K562 (cell line): ENCODE measurements around the gene OR4D9. TPM values are rescaled to one million over a fixed set of nuclear protein-coding genes. Genes with fewer than 3 reads are reported as not detected.

Experiments
- ATF7 ChIP-seq: fragments of 450-650 bp; IDR thresholded peaks from 2 replicates; pipeline ENCODE4 v1.7.1; 2014; ENCODE audit warnings: mild to moderate bottlenecking, moderate library complexity
- CBFA2T3 ChIP-seq: fragments of 450-650 bp; IDR thresholded peaks from 2 replicates; pipeline ENCODE4 v1.6.1; 2017
- CREB3 ChIP-seq: fragments of 450-650 bp; conservative IDR thresholded peaks from 2 replicates; pipeline ENCODE4 v1.6.1; 2016; ENCODE audit warnings: missing genetic modification characterization, low read depth, mild to moderate bottlenecking, missing compliant biosample characterization, moderate library complexity
- CREBBP ChIP-seq: IDR thresholded peaks from one replicate; pipeline ENCODE4 v1.6.1; 2012; ENCODE audit warnings: low read depth, mild to moderate bottlenecking, control low read depth, inconsistent platforms, low read length
- CSDE1 ChIP-seq, 2 experiments: fragments of 450-650 bp; IDR thresholded peaks; 2 replicates each; pipeline ENCODE4 v1.6.1; 2016; ENCODE audit warnings: mild to moderate bottlenecking in 1 of 2
- CUX1 ChIP-seq: fragments of 200-800 bp; sonication (Bioruptor generic); IDR thresholded peaks from 2 replicates; pipeline ENCODE4 v1.6.1; 2016; ENCODE audit warnings: missing genetic modification characterization, missing compliant biosample characterization
- DACH1 ChIP-seq: fragments of 450-650 bp; IDR thresholded peaks from 2 replicates; pipeline ENCODE4 v1.6.1; 2018; ENCODE audit not compliant: partially characterized antibody
- HOXB6 ChIP-seq: fragments of 250-450 bp; sonication (Bioruptor Pico); IDR thresholded peaks from 2 replicates; pipeline ENCODE4 v1.5.1; 2022; ENCODE audit warnings: mild to moderate bottlenecking, borderline replicate concordance
- LEF1 ChIP-seq: fragments of 450-650 bp; IDR thresholded peaks from 2 replicates; pipeline ENCODE4 v1.6.1; 2016; ENCODE audit warnings: mild to moderate bottlenecking
- NR1H2 ChIP-seq: sonication (generic); formaldehyde crosslinking; IDR thresholded peaks from 2 replicates; pipeline ENCODE4 v1.4.0; 2020; ENCODE audit warnings: mild to moderate bottlenecking, missing genetic modification reagents
- NR2F6 ChIP-seq: fragments of 450-650 bp; formaldehyde crosslinking; IDR thresholded peaks from 2 replicates; pipeline ENCODE4 v1.4.0; 2020; ENCODE audit warnings: mild to moderate bottlenecking
- NUFIP1 ChIP-seq: fragments of 450-650 bp; IDR thresholded peaks from 2 replicates; pipeline ENCODE4 v1.6.1; 2018; ENCODE audit not compliant: partially characterized antibody
- PCBP2 ChIP-seq: fragments of 200-400 bp; formaldehyde crosslinking; IDR thresholded peaks from 2 replicates; pipeline ENCODE4 v1.6.1; 2018; ENCODE audit warnings: low read length, low read depth, mild to moderate bottlenecking, moderate library complexity; ENCODE audit not compliant: poor library complexity, severe bottlenecking
- PHB2 ChIP-seq: fragments of 450-650 bp; IDR thresholded peaks from 2 replicates; pipeline ENCODE4 v1.6.1; 2017; ENCODE audit warnings: low read depth
- PRPF4 ChIP-seq: fragments of 200-400 bp; formaldehyde crosslinking; IDR thresholded peaks from one replicate; pipeline ENCODE4 v1.6.1; 2017; ENCODE audit warnings: low read length, low read depth, mild to moderate bottlenecking; ENCODE audit not compliant: insufficient read depth, poor library complexity, severe bottlenecking
- PTBP1 ChIP-seq: fragments of 200-400 bp; formaldehyde crosslinking; IDR thresholded peaks from 2 replicates; pipeline ENCODE4 v1.6.1; 2017; ENCODE audit warnings: low read depth, low read length
- RFX7 ChIP-seq: fragments of 250-450 bp; sonication (Bioruptor Pico); IDR thresholded peaks from 2 replicates; pipeline ENCODE4 v1.5.1; 2021; ENCODE audit warnings: mild to moderate bottlenecking
- SLC30A9 ChIP-seq: fragments of 250-450 bp; sonication (Bioruptor Pico); IDR thresholded peaks from 2 replicates; pipeline ENCODE4 v1.8.0; 2022; ENCODE audit warnings: mild to moderate bottlenecking, moderate library complexity
- SOX6 ChIP-seq: fragments of 450-650 bp; IDR thresholded peaks from 2 replicates; pipeline ENCODE4 v1.6.1; 2014; ENCODE audit warnings: mild to moderate bottlenecking
- TAF9B ChIP-seq: fragments of 450-650 bp; IDR thresholded peaks from 2 replicates; pipeline ENCODE4 v1.6.1; 2018; ENCODE audit warnings: mild to moderate bottlenecking; ENCODE audit not compliant: partially characterized antibody
- TEAD1 ChIP-seq, 2 experiments: fragments of 450-650 bp in 1 of 2; sonication (generic) in 1 of 2; formaldehyde crosslinking; IDR thresholded peaks; 2 replicates each; pipeline versions ENCODE4 v1.4.0 to v1.8.0; 2020 to 2022; ENCODE audit warnings: mild to moderate bottlenecking in 2 of 2, missing genetic modification reagents in 1 of 2
- USF1 ChIP-seq: sonication (generic); formaldehyde crosslinking; IDR thresholded peaks from 2 replicates; pipeline ENCODE4 v1.9.0; 2022; ENCODE audit warnings: mild to moderate bottlenecking, missing genetic modification reagents
- ZC3H8 ChIP-seq: fragments of 450-650 bp; IDR thresholded peaks from 2 replicates; pipeline ENCODE4 v1.6.1; 2017
- ZNF584 ChIP-seq: fragments of 200-800 bp; sonication (Bioruptor generic); IDR thresholded peaks from 2 replicates; pipeline ENCODE4 v1.6.1; 2016; ENCODE audit warnings: low read depth, mild to moderate bottlenecking, missing genetic modification characterization, missing compliant biosample characterization
- polyA plus RNA-seq, 8 experiments: library from polyadenylated mRNA; depleted of rRNA in 4 of 8; stranded (reverse) in 5 of 8; unstranded in 3 of 8; fragments of >200 nt; fragmentation: Nextera tagmentation in 2 of 8; fragmentation: Illumina TruSeq in 1 of 8; extraction: Ambion mirVana in 2 of 8; extraction: Trizol in 1 of 8; gene quantifications; 2 replicates each; pipeline versions ENCODE4 v1.2.1 to v1.2.3, GENCODE V29; 2011 to 2014; ENCODE audit warnings: inconsistent platforms in 1 of 8, missing spikeins in 1 of 8
- total RNA-seq, 7 experiments: library from RNA; depleted of rRNA in 6 of 7; stranded (reverse); fragments of >200 nt in 6 of 7; fragmentation: Illumina TruSeq in 2 of 7; extraction: Trizol in 2 of 7; gene quantifications; 2 replicates each; pipeline versions ENCODE4 v1.2.1 to v1.2.3, GENCODE V29; 2011 to 2021; ENCODE audit warnings: low replicate concordance in 1 of 7

The OR4D9 gene
- total and polyA plus RNA-seq, 9 of the 15 experiments (the other 6 are each of a cell fraction or from before 2014, with no cell fraction given): not detected

- TF ChIP-seq PTBP1: no peak
- no peak for TF ChIP-seq SLC30A9 (CRISPR knock-in tag)
- TF ChIP-seq CUX1: no peak
- TF ChIP-seq SOX6: peak; percentile 60; the same call in 1 of the 2 replicates
- no peak for TF ChIP-seq PRPF4
- no peak for TF ChIP-seq PCBP2
- no peak for TF ChIP-seq NR1H2 (CRISPR knock-in tag)
- TF ChIP-seq ZNF584 (CRISPR knock-in tag): no peak
- peak; percentile 26; the same call in 1 of the 2 replicates for TF ChIP-seq CBFA2T3
- no peak for TF ChIP-seq NR2F6 (CRISPR knock-in tag)
- TF ChIP-seq LEF1: peak; percentile 78
- no peak for TF ChIP-seq HOXB6 (CRISPR knock-in tag)
- 0 out of 2 replicates have a peak, but pooled peaks have one; percentile 9 for TF ChIP-seq ZC3H8
- no peak; the same call in 1 of the 2 replicates for TF ChIP-seq PHB2
- TF ChIP-seq CREBBP: no peak
- TF ChIP-seq RFX7 (CRISPR knock-in tag): no peak
- TF ChIP-seq TAF9B: peak; percentile 81
- no peak for TF ChIP-seq TEAD1 (CRISPR knock-in tag; IDR thresholded peaks at IDR 0.05)
- 0 out of 2 replicates have a peak, but pooled peaks have one; percentile 57 for TF ChIP-seq CREB3
- TF ChIP-seq DACH1: peak; percentile 88
- TF ChIP-seq CSDE1 (IDR thresholded peaks at IDR 0.05): no peak
- TF ChIP-seq USF1: 0 out of 2 replicates have a peak, but pooled peaks have one; percentile 2
- TF ChIP-seq ATF7: no peak
- no peak for TF ChIP-seq NUFIP1
Measured at GRCh38 chr11:59560702-59561473, 49.5 kb downstream of the OR4D9 start (continued).
